ENCODE data around the gene ADAT3. TPM values are rescaled to one million over a fixed set of nuclear protein-coding genes. Genes with fewer than 3 reads are reported as not detected.

The ADAT3 gene
- total RNA-seq, 1 experiment from 2014 or later: 12.6 TPM

- no peak overlapping the region for H3K27ac Mint-ChIP-seq (ENCODE audit: unreplicated experiment)
- BruUV-seq (replicated peaks): no TSS peak
- no peak overlapping the region for H3K4me3 Mint-ChIP-seq (ENCODE audit: unreplicated experiment)
- TF ChIP-seq CTCF (IDR thresholded peaks at IDR 0.05; ENCODE audit: insufficient read depth in 1 of 2, low read depth in 1 of 2, low read length in 1 of 2, severe bottlenecking in 1 of 2, unreplicated experiment in 1 of 2): no peak
- H3K4me1 ChIP-seq: no peaks in the 10 kb centered on the region
- H3K4me3 ChIP-seq (ENCODE audit: low read depth, low read length): no peak overlapping the region
- H3K9me3 Mint-ChIP-seq (ENCODE audit: unreplicated experiment): no peaks in the 10 kb centered on the region
- H3K27me3 ChIP-seq (replicated peaks; ENCODE audit: control insufficient read depth, insufficient read depth, low read length): no peaks in the 10 kb centered on the region
- CTCF ChIA-PET: no interaction called here
- no peaks in the 10 kb centered on the region for H3K9me3 ChIP-seq
- POLR2A ChIA-PET: interaction anchor here (0.6 kb wide), 1 partner anchor 49 kb away, joined by 3 read pairs; no protein-coding TSS in a partner anchor
- no peaks in the 10 kb centered on the region for H3K4me1 Mint-ChIP-seq (ENCODE audit: low read depth, unreplicated experiment)
- no peak for DNase-seq
- no peaks in the 10 kb centered on the region for H3K36me3 ChIP-seq (ENCODE audit: control insufficient read depth, insufficient read depth, low read length)
- no peaks in the 10 kb centered on the region for H3K27me3 Mint-ChIP-seq (ENCODE audit: insufficient read depth, unreplicated experiment)
- peaks cover 19% of the 10 kb centered on the region for H3K36me3 Mint-ChIP-seq (ENCODE audit: insufficient read depth, unreplicated experiment)
- intact Hi-C loops (cut with micrococcal nuclease; ENCODE audit: unreplicated experiment): no loop called here
Measured at GRCh38 chr19:1962674-1963073, 57.5 kb downstream of the ADAT3 start.

Other genes starting within 250 kb of the ADAT3 start
- not detected in 2 replicates for gene ONECUT3, start 151.9 kb upstream of the ADAT3 start, total RNA-seq (2022)
- gene ATP8B3, start 93.1 kb upstream of the ADAT3 start, total RNA-seq (2022): 0.28 and 0.45 TPM in 2 replicates
- 43.0 and 46.6 TPM in 2 replicates for gene REXO1, start 56.9 kb upstream of the ADAT3 start, total RNA-seq (2022)
- gene KLF16, start 41.8 kb upstream of the ADAT3 start, total RNA-seq (2022): 26.5 and 26.8 TPM in 2 replicates
- gene ABHD17A, start 19.9 kb upstream of the ADAT3 start, total RNA-seq (2022): 47.7 and 51.8 TPM in 2 replicates
- 78.3 and 84.1 TPM in 2 replicates for gene SCAMP4, start within 50 bp of the ADAT3 start, total RNA-seq (2022)
- 44.4 and 49.6 TPM in 2 replicates for gene CSNK1G2, start 35.8 kb downstream of the ADAT3 start, total RNA-seq (2022)
- 47.0 and 52.2 TPM in 2 replicates for gene BTBD2, start 110.3 kb downstream of the ADAT3 start, total RNA-seq (2022)
- gene MKNK2, start 145.8 kb downstream of the ADAT3 start, total RNA-seq (2022): 136 and 162 TPM in 2 replicates
- gene MOB3A, start 190.9 kb downstream of the ADAT3 start, total RNA-seq (2022): 10.8 and 11.7 TPM in 2 replicates
- gene IZUMO4, start 191.5 kb downstream of the ADAT3 start, total RNA-seq (2022): 1.1 and 1.6 TPM in 2 replicates
- gene AP3D1, start 246.2 kb downstream of the ADAT3 start, total RNA-seq (2022): 150 and 151 TPM in 2 replicates

All from Caco-2 (cell line).